ENCODE measurements around the gene PHEX.

Gene PHEX

GRCh38 chrX:22015139-22015750, 16.9 kb upstream of the PHEX start:
- Histone ChIP-seq H3K79me2 (ENCODE audit: low read length) (no peaks in the 10 kb centered on the region), H3K9me3 (replicated peaks; ENCODE audit: insufficient read depth, low read length) (no peaks in the 10 kb centered on the region), H3K4me1 (ENCODE audit: low read length) (no peaks in the 10 kb centered on the region), H3K27me3 (replicated peaks; ENCODE audit: insufficient read depth, low read length) (no peaks in the 10 kb centered on the region), H3K9me2 (replicated peaks; ENCODE audit: insufficient read depth, low read length) (no peaks in the 10 kb centered on the region), H3K27ac (ENCODE audit: low read length) (no peak overlapping the region), H3F3A (ENCODE audit: insufficient read depth, low read length) (no peaks in the 10 kb centered on the region), H4K20me1 (ENCODE audit: insufficient read depth, low read length) (no peaks in the 10 kb centered on the region), H3K9ac (ENCODE audit: low read length) (no peak overlapping the region), H3K4me2 (ENCODE audit: low read depth, low read length) (no peak overlapping the region), H3K4me3 (ENCODE audit: low read length) (no peak overlapping the region), H2AFZ (ENCODE audit: low read length) (no peak overlapping the region), H3K36me3 (replicated peaks; ENCODE audit: insufficient read depth, low read length) (no peaks in the 10 kb centered on the region)
- DNase-seq, result no peak
- TF ChIP-seq CTCF (IDR thresholded peaks at IDR 0.05; ENCODE audit: low read length) (no peak), EZH2phosphoT487 (IDR thresholded peaks at IDR 0.05; ENCODE audit: low read length) (no peak), EZH2 (optimal IDR thresholded peaks at IDR 0.05; ENCODE audit: low read depth, low read length) (no peak)

- Histone ChIP-seq H3K36me3 (replicated peaks; ENCODE audit: insufficient read depth, low read length) (no peaks in the 10 kb centered on the region), H3K27ac (ENCODE audit: low read length) (no peak overlapping the region), H3K27me3 (replicated peaks; ENCODE audit: insufficient read depth, low read length) (no peaks in the 10 kb centered on the region), H3K9ac (ENCODE audit: low read length) (no peak overlapping the region), H3K9me2 (replicated peaks; ENCODE audit: insufficient read depth, low read length) (no peaks in the 10 kb centered on the region), H3K4me2 (ENCODE audit: low read depth, low read length) (no peak overlapping the region), H3K4me1 (ENCODE audit: low read length) (no peaks in the 10 kb centered on the region), H2AFZ (ENCODE audit: low read length) (no peak overlapping the region), H3K4me3 (ENCODE audit: low read length) (no peak overlapping the region), H3K79me2 (ENCODE audit: low read length) (no peaks in the 10 kb centered on the region), H4K20me1 (ENCODE audit: insufficient read depth, low read length) (no peaks in the 10 kb centered on the region), H3K9me3 (replicated peaks; ENCODE audit: insufficient read depth, low read length) (no peaks in the 10 kb centered on the region), H3F3A (ENCODE audit: insufficient read depth, low read length) (no peaks in the 10 kb centered on the region)
- DNase-seq, result no peak
- TF ChIP-seq EZH2 (optimal IDR thresholded peaks at IDR 0.05; ENCODE audit: low read depth, low read length), result no peak
- TF ChIP-seq CTCF (IDR thresholded peaks at IDR 0.05; ENCODE audit: low read length), result no peak
- TF ChIP-seq EZH2phosphoT487 (IDR thresholded peaks at IDR 0.05; ENCODE audit: low read length), result no peak
These were observed 10.3 kb upstream of the PHEX start for GRCh38 chrX:22021751-22022324.

GRCh38 chrX:22024577-22024976, 7.5 kb upstream of the PHEX start:
- no peaks in the 10 kb centered on the region for H3K79me2 ChIP-seq (ENCODE audit: low read length)
- no peaks in the 10 kb centered on the region for H4K20me1 ChIP-seq (ENCODE audit: insufficient read depth, low read length)
- no peaks in the 10 kb centered on the region for H3K9me3 ChIP-seq (replicated peaks; ENCODE audit: insufficient read depth, low read length)
- no peaks in the 10 kb centered on the region for H3K27me3 ChIP-seq (replicated peaks; ENCODE audit: insufficient read depth, low read length)
- H3F3A ChIP-seq (ENCODE audit: insufficient read depth, low read length), result no peaks in the 10 kb centered on the region
- no peak overlapping the region for H3K4me3 ChIP-seq (ENCODE audit: low read length)
- H3K4me1 ChIP-seq (ENCODE audit: low read length), result no peaks in the 10 kb centered on the region
- H3K9me2 ChIP-seq (replicated peaks; ENCODE audit: insufficient read depth, low read length), result no peaks in the 10 kb centered on the region
- DNase-seq, result no peak
- no peaks in the 10 kb centered on the region for H3K36me3 ChIP-seq (replicated peaks; ENCODE audit: insufficient read depth, low read length)
- no peak overlapping the region for H3K27ac ChIP-seq (ENCODE audit: low read length)
- no peak overlapping the region for H2AFZ ChIP-seq (ENCODE audit: low read length)
- no peak overlapping the region for H3K4me2 ChIP-seq (ENCODE audit: low read depth, low read length)
- no peak overlapping the region for H3K9ac ChIP-seq (ENCODE audit: low read length)
- TF ChIP-seq CTCF (IDR thresholded peaks at IDR 0.05; ENCODE audit: low read length), result no peak
- no peak for TF ChIP-seq EZH2phosphoT487 (IDR thresholded peaks at IDR 0.05; ENCODE audit: low read length)
- TF ChIP-seq EZH2 (optimal IDR thresholded peaks at IDR 0.05; ENCODE audit: low read depth, low read length), result no peak

Data from MM.1S (cell line).